K562 (cell line): ENCODE measurements around the gene SOX21. TPM values are rescaled to one million over a fixed set of nuclear protein-coding genes. Genes with fewer than 3 reads are reported as not detected.

Experiments
- ATAC-seq: fragments of 200-7000 bp; cut with Tn5 transposase; 3 replicates; pipeline ENCODE4 v1.9.1; 2020; ENCODE audit warnings: moderate library complexity
- BruUV-seq: library from RNA; stranded (reverse); fragments of 400-500 nt; replicated peaks from 2 replicates; lab custom pipeline; 2021; lab: Mats Ljungman, UMichigan
- CTCF ChIA-PET: fragments of 300-600 bp; formaldehyde crosslinking; extraction: SDS; loops from one replicate; lab custom pipeline; 2021; ENCODE audit warnings: low intra/inter-chr PET ratio; lab: Yijun Ruan, JAX
- POLR2A ChIA-PET: fragments of 300-600, 350-650 bp; sonication (Branson Sonifier 250); formaldehyde crosslinking; extraction: SDS; loops from one replicate; lab custom pipeline; 2021; ENCODE audit warnings: antibody characterized with exemption, inconsistent platforms; lab: Yijun Ruan, JAX
- DNase-seq, 4 experiments: peaks; one replicate each; pipeline versions ENCODE4 v3.0.0 to v3.0.0-alpha.2; 2011 to 2018; ENCODE audit warnings: low spot score in 3 of 4, mixed read lengths in 3 of 4; ENCODE audit errors: extremely low read depth in 1 of 4
- FAIRE-seq: peaks from 2 replicates; lab custom pipeline; 2011; peaks lifted over from hg19 to GRCh38; lab: Jason Lieb, UNC
- H2AFZ ChIP-seq: 2 replicates; pipeline ENCODE4 v1.6.0; 2011; ENCODE audit warnings: low read depth, low read length, control low read depth, inconsistent platforms
- H3K27ac ChIP-seq: fragments of 200-600 bp; 3 replicates; pipeline ENCODE4 v1.8.0; 2011; ENCODE audit warnings: low read depth, mild to moderate bottlenecking, control low read depth, inconsistent platforms, low read length, moderate library complexity, mixed read lengths; ENCODE audit errors: extremely low read depth
- H3K27me3 ChIP-seq, 2 experiments: fragments of 300-600 bp in 1 of 2; 2 replicates in 1 of 2; 3 replicates in 1 of 2; pipeline versions ENCODE4 v1.6.0 to v1.8.0; 2011; ENCODE audit warnings: inconsistent platforms in 2 of 2, low read length in 2 of 2, mild to moderate bottlenecking in 1 of 2, mixed read lengths in 1 of 2, moderate library complexity in 1 of 2; ENCODE audit not compliant: control insufficient read depth in 2 of 2, insufficient read depth in 2 of 2
- H3K36me3 ChIP-seq: fragments of 300-600 bp; 3 replicates; pipeline ENCODE4 v1.8.0; 2011; ENCODE audit warnings: mild to moderate bottlenecking, low read length, inconsistent platforms; ENCODE audit not compliant: control insufficient read depth, insufficient read depth
- H3K4me1 ChIP-seq, 2 experiments: fragments of 200-600 bp in 1 of 2; replicated peaks in 1 of 2; 2 replicates in 1 of 2; 3 replicates in 1 of 2; pipeline versions ENCODE4 v1.5.1 to v1.8.0; 2011; ENCODE audit warnings: inconsistent platforms in 2 of 2, low read length in 2 of 2, mild to moderate bottlenecking in 1 of 2, mixed read lengths in 1 of 2, moderate library complexity in 1 of 2; ENCODE audit not compliant: control insufficient read depth in 2 of 2, insufficient read depth in 2 of 2
- H3K4me2 ChIP-seq: 2 replicates; pipeline ENCODE4 v1.6.1; 2011; ENCODE audit warnings: low read length, control low read depth, inconsistent platforms, mixed read lengths; ENCODE audit not compliant: insufficient read depth
- H3K4me3 ChIP-seq: fragments of 200-600 bp; sonication (generic), shearing (Covaris generic); 2 replicates; pipeline ENCODE4 v1.5.1; 2016; ENCODE audit warnings: control low read depth, inconsistent platforms
- H3K79me2 ChIP-seq: fragments of 200-600 bp; 3 replicates; pipeline ENCODE4 v1.8.0; 2011; ENCODE audit warnings: low read length, inconsistent platforms; ENCODE audit not compliant: control insufficient read depth, insufficient read depth
- H3K9ac ChIP-seq, 2 experiments: 2 replicates each; pipeline versions ENCODE4 v1.6.0 to v1.6.1; 2011; ENCODE audit warnings: low read depth in 2 of 2, low read length in 2 of 2, control low read depth in 1 of 2, inconsistent platforms in 1 of 2, mild to moderate bottlenecking in 1 of 2, mixed read lengths in 1 of 2; ENCODE audit not compliant: insufficient read depth in 1 of 2
- H3K9me1 ChIP-seq: one replicate; pipeline ENCODE4 v1.6.0; 2011; ENCODE audit warnings: inconsistent platforms, mild to moderate bottlenecking, low read length, moderate library complexity; ENCODE audit not compliant: control insufficient read depth, insufficient read depth
- H3K9me3 ChIP-seq: replicated peaks from 2 replicates; pipeline ENCODE4 v1.5.1; 2011; ENCODE audit warnings: low read depth, low read length, inconsistent platforms; ENCODE audit not compliant: control insufficient read depth, insufficient read depth
- H4K20me1 ChIP-seq: replicated peaks from 2 replicates; pipeline ENCODE4 v1.6.1; 2011; ENCODE audit warnings: low read length, inconsistent platforms, mixed read lengths; ENCODE audit not compliant: control insufficient read depth, insufficient read depth
- CBFB ChIP-seq: sonication (generic); formaldehyde crosslinking; IDR thresholded peaks from 2 replicates; pipeline ENCODE4 v1.4.0; 2020; ENCODE audit warnings: mild to moderate bottlenecking, missing genetic modification reagents
- CCNT2 ChIP-seq: IDR thresholded peaks from 2 replicates; pipeline ENCODE4 v1.6.1; 2011; ENCODE audit warnings: borderline replicate concordance, low read depth, mild to moderate bottlenecking, moderate library complexity, mixed read lengths, low read length; ENCODE audit not compliant: insufficient read length; ENCODE audit errors: extremely low read depth
- EP300 ChIP-seq: IDR thresholded peaks from 2 replicates; pipeline ENCODE4 v1.6.1; 2012; ENCODE audit warnings: low read length, improper control_type of control experiment
- EWSR1 ChIP-seq: fragments of 450-650 bp; IDR thresholded peaks from 2 replicates; pipeline ENCODE4 v1.6.1; 2018; ENCODE audit warnings: borderline replicate concordance, mild to moderate bottlenecking, low read depth, moderate library complexity; ENCODE audit not compliant: partially characterized antibody
- KLF1 ChIP-seq: fragments of 450-650 bp; IDR thresholded peaks from 2 replicates; pipeline ENCODE4 v1.6.1; 2016; ENCODE audit warnings: missing genetic modification characterization, missing compliant biosample characterization
- NONO ChIP-seq, 2 experiments: fragments of 200-400 bp in 1 of 2; fragments of 450-650 bp in 1 of 2; formaldehyde crosslinking in 1 of 2; IDR thresholded peaks; 2 replicates each; pipeline ENCODE4 v1.6.1; 2017; ENCODE audit warnings: low read depth in 2 of 2, mild to moderate bottlenecking in 2 of 2, moderate library complexity in 2 of 2, low read length in 1 of 2
- PBX2 ChIP-seq, 2 experiments: IDR thresholded peaks in 1 of 2; conservative IDR thresholded peaks in 1 of 2; 2 replicates each; pipeline ENCODE4 v1.6.1; 2016; ENCODE audit warnings: low read depth in 2 of 2, mild to moderate bottlenecking in 1 of 2, missing compliant biosample characterization in 1 of 2, missing genetic modification characterization in 1 of 2, moderate library complexity in 1 of 2
- STAG1 ChIP-seq: sonication (generic); formaldehyde crosslinking; IDR thresholded peaks from 2 replicates; pipeline ENCODE4 v1.5.0; 2020; ENCODE audit warnings: missing genetic modification reagents, borderline replicate concordance
- TSC22D4 ChIP-seq: fragments of 450-650 bp; IDR thresholded peaks from 2 replicates; pipeline ENCODE4 v1.6.1; 2016; ENCODE audit warnings: missing genetic modification characterization, missing biosample characterization, control low read depth
- ZNF785 ChIP-seq: fragments of 250-450 bp; sonication (Bioruptor Pico); IDR thresholded peaks from 2 replicates; pipeline ENCODE4 v1.4.0; 2020; ENCODE audit warnings: mild to moderate bottlenecking
- WGBS: fragments of 100-300 bp; shearing (Covaris generic); methylation state at CpG from one replicate; pipeline ENCODE4 v1.1.6; 2016; ENCODE audit warnings: low coverage, mixed read lengths; ENCODE audit not compliant: insufficient coverage; ENCODE audit errors: missing lambda C conversion rate; 5-methylcytosine and 5-hydroxymethylcytosine counted together
- in situ Hi-C: fragments of 300-500 bp; cut with MboI; formaldehyde crosslinking; loops from 4 replicates; pipeline ENCODE4 v1.15.0; 2018; ENCODE audit warnings: inconsistent platforms, mixed read lengths
- intact Hi-C: fragments of 100-400 bp; cut with micrococcal nuclease; formaldehyde crosslinking; loops from 2 replicates; pipeline ENCODE4 v1.14.2; 2022
- polyA plus RNA-seq, 8 experiments: library from polyadenylated mRNA; depleted of rRNA in 4 of 8; stranded (reverse) in 5 of 8; unstranded in 3 of 8; fragments of >200 nt; fragmentation: Nextera tagmentation in 2 of 8; fragmentation: Illumina TruSeq in 1 of 8; extraction: Ambion mirVana in 2 of 8; extraction: Trizol in 1 of 8; gene quantifications; 2 replicates each; pipeline versions ENCODE4 v1.2.1 to v1.2.3, GENCODE V29; 2011 to 2014; ENCODE audit warnings: inconsistent platforms in 1 of 8, missing spikeins in 1 of 8
- total RNA-seq, 7 experiments: library from RNA; depleted of rRNA in 6 of 7; stranded (reverse); fragments of >200 nt in 6 of 7; fragmentation: Illumina TruSeq in 2 of 7; extraction: Trizol in 2 of 7; gene quantifications; 2 replicates each; pipeline versions ENCODE4 v1.2.1 to v1.2.3, GENCODE V29; 2011 to 2021; ENCODE audit warnings: low replicate concordance in 1 of 7

The SOX21 gene
- total and polyA plus RNA-seq, 9 of the 15 experiments (the other 6 are each of a cell fraction or from before 2014, with no cell fraction given), result 0.07 TPM; not detected in 8

- no peak for TF ChIP-seq NONO (IDR thresholded peaks at IDR 0.05; ENCODE audit: low read depth in 2 of 2, low read length in 1 of 2)
- TF ChIP-seq STAG1 (CRISPR knock-in tag), result no peak
- TF ChIP-seq CCNT2, result no peak
- no peak for TF ChIP-seq PBX2 (CRISPR knock-in tag; IDR thresholded peaks at IDR 0.05; ENCODE audit: low read depth)
- TF ChIP-seq PBX2 (tag; conservative IDR thresholded peaks at IDR 0.05; ENCODE audit: low read depth), result no peak
- no peak for TF ChIP-seq ZNF785 (CRISPR knock-in tag)
- no peak for TF ChIP-seq KLF1
Measured at GRCh38 chr13:94761407-94761806, 49.1 kb upstream of the SOX21 start (continued).

GRCh38 chr13:94759120-94759728 lies 46.9 kb upstream of the SOX21 start:
- no peak for FAIRE-seq
- ChIA-PET CTCF (no interaction called here), POLR2A (interaction anchor here (0.6 kb wide), 2 partner anchors 475 to 541 kb away, joined by 3 read pairs; no protein-coding TSS in a partner anchor)

More at GRCh38 chr13:94759120-94759728, 46.9 kb upstream of the SOX21 start:
- Histone ChIP-seq H3K9me1 (no peaks in the 10 kb centered on the region), H3K36me3 (no peaks in the 10 kb centered on the region), H4K20me1 (no peaks in the 10 kb centered on the region), H3K4me3 (no peak overlapping the region), H2AFZ (no peak overlapping the region), H3K27ac (no peak overlapping the region), H3K9ac (no peak overlapping the region), H3K4me1 (no peaks in the 10 kb centered on the region), H3K9me3 (no peaks in the 10 kb centered on the region), H3K27me3 (no peaks in the 10 kb centered on the region), H3K79me2 (no peaks in the 10 kb centered on the region), H3K4me2 (no peak overlapping the region)
- no peak for DNase-seq
- no peak for ATAC-seq
- BruUV-seq, result no TSS peak
- TF ChIP-seq EWSR1 (no peak), TSC22D4 (tag) (no peak), CBFB (no peak), EP300 (no peak)
- in situ Hi-C loops (no loop called here), intact Hi-C loops (no loop called here)
- 16% methylated on average over 13 of the region's 22 CpGs for WGBS
